ENCODE measurements around the gene CCDC102B.
"Not testable (repeated sequence)": the region's sequence is repeated elsewhere in the genome, so short reads cannot be mapped to it uniquely, and the experiment has no call there.

Gene CCDC102B

DNA sequence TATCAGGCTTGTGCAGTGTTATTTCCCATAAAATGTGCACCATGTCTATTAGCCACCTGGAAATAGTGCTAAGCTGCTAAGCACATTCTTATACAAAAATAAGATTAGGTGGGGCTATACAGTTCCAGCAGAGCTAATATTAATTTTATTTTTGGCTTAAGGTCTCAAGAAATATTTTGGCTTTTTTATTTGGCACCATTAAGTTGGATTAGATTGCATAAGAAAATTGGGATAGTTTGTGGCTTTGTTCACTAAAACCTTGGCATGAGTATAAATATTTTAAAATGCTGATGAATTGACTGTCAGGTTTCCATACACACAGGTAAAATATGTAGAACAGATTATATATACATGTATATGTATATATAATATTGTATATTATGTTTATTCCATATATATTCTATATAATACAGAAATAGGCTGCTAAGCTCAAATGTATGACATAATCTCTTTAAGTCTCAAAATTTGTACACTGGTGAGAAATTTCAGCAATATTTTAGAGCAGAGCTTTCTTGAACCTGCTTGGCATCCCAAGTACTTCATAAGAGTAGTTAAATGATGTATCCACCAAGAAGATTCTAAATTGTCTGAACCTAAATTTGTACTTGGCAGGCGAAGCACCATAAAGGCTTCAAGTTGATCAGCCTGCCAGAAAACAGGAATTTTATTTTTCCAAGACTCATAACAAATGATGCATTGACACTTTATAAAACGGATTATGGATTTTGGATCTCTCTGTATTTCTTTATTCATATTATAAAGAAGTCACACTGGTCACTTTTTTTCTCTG, 32.6 kb downstream of the CCDC102B start:
- DNase-seq = no peak

DNA sequence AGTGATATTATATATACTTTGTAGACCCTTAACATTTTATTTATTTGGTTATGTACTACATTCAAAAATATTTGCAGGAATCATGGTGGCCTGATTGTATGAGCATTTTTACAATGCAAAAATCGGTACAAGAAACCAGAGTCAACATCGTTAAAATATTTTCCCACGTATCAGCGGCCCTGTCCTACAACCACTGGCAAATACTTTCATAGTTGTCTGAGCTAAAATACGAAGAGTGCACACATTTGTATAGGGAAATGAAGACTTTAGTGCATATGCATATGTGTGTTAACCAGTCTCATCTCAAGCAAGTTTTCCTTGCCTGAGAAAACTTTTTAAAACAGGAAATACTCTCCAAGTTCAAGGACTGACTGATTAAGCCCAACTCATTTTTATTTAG, 35.9 kb downstream of the CCDC102B start:
- DNase-seq = no peak

DNA sequence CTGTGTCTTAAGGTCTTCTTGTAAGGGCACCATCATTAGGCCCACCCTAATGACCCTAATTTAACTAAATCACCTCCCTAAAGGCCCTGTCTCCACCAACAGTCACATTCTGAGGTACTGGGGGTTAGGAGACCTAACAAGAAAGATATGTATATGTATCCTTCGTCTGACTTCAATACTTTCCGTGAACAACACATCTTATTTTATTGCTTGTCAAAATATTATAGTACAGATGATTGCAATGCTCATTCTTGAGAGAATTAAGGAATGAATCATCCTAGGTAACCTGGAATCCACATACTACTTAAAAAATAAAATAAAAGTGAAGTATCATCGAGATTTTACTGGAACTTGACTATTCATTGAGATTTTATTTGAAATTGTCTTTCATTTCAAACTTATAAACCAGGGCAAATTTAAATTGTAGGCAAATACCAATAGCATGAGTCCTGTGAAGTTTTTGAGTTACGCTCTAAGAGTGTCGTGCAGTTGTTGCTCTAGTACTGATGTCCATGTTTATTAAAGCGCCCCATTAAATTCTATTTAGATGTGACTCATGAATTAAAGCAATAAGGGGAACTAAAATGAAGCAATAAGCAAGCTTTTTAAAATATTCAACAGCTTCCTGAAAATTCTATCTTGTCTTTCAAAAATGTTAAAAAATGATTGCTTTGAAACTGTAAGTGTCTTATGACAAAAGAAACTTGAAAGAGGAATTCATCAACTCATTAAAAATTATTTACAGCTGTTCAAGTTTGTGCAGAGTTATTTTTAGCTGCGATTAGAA, 40.0 kb downstream of the CCDC102B start:
- DNase-seq = no peak

DNA sequence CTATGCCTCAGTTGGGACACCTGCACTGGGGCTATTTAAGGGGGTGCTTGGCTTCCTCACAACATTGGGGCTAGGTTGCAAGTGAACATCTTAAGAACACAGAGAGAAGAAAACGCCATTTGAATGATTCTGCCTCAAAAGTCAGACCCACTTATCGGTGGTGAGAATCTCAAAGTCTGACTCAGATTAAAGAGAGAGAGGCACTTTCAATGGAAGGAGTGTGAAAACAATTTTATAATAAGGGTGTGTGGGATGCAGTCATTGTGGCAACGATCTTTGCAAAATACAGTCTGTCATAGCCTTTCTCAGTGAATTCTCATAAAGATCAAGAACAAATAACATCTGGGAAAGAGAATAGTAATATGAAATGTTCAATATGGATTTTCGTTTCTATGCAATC, 41.8 kb downstream of the CCDC102B start:
- DNase-seq = no peak

DNA sequence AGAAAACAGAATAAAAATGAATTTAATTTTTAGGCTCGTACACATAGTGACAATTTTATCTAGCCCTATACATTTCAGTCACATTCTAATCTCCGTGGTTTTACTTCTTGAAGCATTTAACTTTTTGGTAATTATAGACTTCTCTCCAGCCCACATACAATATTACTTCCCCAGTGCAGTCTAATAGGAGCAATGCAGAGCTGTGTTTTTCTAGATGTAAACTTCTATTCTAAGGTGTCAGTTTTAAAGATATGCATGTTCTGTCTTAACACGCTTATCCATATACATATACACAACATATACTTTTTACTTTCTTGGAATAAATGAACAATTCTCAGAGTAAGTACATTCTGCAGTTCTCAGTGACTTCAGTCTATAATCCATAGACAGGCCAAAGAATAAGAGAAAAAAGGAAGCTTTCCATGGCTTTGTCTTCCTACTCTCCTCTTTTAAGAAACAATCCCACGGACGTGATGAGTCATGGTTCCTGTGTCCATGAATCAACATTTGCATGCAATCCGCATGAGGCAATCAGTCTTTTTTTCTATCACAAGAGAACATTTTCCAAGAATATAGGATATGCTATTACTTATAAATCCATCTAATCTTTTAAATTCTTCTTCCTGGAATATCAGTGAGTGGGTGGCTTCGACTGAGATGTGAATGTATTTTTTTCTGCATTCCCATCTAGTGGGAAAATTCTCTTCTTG, 42.8 kb downstream of the CCDC102B start:
- DNase-seq = no peak

DNA sequence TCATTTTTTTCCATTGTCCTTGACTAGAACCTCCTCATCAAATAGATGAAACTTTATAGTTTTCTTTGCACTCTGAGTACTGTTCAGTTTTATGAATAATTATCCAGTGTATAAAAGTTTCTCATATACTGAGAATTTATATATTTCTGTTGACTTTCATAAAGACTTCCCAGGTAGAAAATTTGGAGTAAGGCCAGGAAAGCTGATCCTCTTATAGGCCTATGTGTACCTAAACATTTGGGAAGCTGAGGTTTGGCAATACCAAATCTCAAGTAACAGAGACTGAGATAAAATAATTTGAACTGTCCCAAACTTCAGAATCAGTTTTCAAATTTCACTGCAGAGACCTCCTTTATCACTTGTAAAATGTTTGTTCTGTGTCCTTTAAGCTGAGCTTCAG, 43.4 kb downstream of the CCDC102B start:
- DNase-seq = no peak

DNA sequence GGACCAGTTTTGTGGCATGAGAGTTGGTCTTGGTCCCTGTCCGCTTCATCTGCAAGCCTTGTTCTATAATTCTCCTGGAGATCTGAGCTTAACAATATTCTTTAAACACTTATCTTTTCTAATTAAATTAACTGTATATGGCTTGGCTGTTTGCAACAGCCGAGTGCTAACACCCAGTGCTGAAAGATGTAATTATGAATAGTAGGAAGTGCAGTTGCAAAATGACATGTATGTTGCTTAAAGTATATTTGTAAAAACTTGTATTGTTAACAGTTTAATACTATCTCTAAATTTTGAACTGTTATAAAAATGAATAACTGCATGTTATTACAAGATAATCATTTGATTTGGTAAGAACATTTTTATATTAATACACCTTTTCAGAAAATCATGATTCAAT, 45.1 kb downstream of the CCDC102B start:
- DNase-seq = no peak

DNA sequence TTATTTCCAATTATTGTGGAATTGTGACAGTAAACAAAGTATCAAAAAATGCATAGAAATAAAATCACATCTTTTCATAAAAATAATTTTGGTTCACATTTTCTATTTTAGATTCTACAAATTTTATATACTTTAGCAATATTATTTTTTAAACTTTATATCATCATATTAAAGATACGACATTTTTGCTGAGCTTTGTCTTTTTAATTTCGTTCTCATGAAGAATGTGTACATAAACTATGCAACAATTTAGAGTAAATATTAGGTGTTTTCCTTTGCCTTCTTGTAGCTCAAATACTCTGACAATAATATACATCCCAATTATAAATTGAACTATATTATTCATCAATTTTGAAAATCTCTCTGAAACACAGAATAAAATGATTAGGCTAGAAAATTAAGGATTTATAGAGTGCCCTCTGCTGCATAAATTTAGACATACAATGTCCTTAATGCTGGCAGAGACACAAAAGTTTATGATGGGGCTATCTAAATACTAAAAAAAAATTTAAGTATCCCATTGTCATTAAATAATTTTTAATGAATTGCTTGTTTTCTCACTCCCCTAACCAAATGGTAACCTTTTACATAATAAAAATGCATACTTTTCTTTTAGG, 45.7 kb downstream of the CCDC102B start:
- no peak for DNase-seq

DNA sequence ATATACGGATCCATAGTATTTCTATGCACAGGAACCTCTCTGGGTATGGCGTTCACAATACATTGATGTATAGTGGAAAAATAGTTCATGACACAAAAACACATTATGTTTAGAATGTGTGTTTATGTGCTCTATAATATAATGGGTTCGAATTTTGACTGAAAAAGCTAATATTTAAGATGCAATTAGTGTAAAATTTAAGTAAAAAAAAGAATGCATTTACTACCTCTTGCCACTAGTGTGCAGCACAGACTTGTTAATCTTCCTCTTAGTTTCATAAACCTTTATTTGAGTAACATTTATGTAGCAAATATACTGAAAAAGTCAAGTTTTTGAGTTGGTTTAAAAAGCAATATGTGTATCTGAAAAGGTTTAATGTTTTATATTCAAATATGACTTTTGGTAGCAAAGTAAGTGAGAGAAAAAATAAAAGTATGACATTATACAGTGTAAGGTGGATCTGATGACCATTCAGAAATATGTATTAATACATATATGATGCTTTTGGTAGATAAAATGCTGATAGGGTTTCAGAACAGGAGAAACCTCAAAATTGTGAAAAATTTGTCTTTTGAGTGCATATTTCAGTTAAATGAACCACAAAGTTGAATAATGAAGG, 49.4 kb downstream of the CCDC102B start:
- DNase-seq = no peak

DNA sequence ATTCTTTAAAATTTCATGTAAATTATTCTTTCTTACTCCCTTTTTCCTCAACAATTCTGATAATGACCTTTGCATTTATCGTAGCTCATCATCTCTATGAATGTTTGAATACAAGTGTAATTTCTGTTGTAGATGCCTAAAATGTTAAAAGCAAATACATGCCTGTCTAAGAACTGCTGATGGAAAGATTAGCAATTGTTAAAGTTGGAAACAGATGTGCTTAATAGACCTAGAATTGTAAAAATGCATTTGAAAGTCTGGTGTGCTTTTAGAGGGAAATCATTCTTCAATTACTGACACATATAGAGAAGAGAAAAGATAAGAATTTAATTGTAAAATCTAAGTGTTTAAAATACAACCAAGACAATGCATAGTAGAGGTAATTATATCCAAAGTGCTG, 50.4 kb downstream of the CCDC102B start:
- no peak for DNase-seq

DNA sequence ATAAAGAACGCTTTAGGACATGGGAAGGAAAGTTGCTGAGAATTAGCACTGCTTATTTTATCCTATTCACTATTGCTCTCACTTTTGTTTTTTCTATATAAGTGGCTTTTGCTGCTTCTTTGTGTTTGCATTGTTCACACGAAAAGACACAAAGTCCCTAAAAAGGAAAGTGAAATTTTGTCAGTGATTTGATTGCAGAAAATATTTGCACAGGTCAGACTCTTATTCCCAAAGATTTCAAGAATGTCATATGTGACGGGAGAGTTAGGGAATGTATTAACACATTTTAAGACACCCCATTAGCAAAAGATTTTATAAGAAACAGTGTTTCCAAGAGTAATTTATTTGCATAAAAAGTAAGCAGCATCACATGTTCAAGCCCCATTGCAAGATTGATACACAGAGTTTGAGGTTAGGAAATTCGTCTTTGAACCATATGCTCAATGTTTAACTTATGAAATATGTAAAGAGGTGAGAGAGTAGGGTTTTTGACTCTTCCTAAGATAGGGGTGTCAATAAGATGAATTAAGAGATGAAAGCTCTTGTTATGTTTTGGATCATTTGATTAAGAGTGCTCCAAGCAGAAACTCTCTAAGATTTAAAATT, 57.0 kb downstream of the CCDC102B start:
- DNase-seq = no peak

DNA sequence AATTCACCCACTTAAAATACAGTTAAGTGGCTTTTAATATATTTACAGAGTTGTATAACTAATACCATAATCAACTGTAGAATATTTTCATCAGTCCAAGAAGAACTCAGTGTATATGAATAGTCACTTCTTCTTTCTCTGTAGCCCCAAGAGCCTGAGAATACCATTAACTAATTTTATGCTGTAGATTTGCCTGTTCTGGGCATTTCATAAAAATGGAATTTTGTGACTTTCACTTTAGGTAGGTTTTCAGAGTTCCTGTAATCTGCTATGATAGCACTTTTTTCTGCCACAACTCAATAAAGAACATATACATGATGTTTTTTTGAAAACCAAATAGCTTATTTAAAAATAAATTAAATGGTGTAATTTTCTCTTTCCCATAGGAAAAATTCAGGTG, 57.6 kb downstream of the CCDC102B start:
- no peak for DNase-seq

DNA sequence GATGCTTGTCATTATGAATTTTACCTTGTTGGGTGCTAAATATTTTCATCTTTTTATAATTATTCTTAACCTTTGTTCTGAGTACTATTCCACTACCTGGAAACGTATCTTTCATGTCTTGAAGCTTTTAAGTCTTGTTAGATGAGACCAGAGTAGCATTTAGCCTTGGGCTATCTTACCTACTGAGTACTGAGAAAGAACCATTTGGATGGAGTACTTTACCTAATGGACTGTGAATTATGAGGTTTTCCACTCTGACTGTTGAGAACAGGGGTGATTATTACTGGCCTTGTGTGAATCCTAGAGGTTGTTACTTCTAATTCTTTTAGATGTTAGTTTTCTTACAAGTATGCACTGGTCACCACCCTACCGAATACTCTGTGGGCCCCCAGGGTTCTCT, 63.5 kb downstream of the CCDC102B start:
- DNase-seq = no peak

DNA sequence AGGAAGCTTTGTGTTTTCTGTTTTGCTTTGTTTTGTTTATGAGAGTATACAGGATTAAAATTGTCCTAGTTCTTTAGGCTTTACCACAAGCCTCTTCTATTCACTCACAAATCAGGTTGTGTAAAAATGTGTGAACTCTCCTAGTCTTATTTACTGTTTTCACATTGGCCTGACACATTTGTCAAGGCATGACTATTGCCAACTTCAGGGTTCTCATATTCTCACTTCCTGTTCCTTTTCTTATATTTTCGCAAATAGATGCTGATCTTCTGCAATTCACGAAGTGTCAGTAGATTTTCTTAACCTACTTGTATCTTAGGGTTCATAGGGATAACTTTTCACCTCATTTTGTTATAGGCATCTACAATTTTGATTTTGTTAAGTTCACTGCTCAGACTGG, 67.1 kb downstream of the CCDC102B start:
- DNase-seq = no peak

DNA sequence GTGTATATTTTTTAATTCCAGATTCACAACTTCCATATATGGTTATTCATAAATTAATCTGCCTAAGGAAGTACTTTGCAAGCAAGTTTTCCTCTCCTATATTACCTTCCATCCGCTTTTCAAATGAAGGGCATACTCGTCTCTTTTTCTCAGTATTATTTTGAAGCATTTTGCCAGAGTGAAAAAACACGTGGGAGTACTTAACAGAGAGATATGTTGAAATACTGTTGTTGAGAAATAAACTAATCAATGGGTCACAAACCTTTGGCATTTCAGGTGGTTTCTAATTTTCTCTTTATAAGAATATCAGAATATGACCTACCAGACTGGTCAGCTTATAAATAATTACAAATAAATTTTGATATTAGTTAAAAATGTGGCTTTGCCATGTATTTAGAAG, 67.6 kb downstream of the CCDC102B start:
- no peak for DNase-seq

DNA sequence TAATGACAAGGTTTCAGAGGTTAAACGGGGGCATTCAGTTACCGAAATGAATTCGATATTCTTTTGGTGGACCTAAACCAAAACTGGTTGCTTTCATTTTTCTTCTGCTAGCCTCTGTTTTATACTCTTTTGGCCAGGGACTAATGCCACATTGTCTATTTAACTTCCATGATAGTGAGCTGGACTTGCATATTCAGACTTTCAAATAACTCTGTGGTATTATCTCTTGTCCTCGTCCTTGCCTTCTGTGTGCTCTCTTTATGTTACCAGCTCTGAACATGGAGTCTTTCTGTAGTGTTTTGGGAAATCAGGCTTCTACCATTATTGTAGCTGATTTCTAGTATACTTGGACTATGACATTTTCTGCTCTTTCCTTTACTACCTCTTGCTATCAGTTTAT, 75.1 kb downstream of the CCDC102B start:
- DNase-seq = no peak

DNA sequence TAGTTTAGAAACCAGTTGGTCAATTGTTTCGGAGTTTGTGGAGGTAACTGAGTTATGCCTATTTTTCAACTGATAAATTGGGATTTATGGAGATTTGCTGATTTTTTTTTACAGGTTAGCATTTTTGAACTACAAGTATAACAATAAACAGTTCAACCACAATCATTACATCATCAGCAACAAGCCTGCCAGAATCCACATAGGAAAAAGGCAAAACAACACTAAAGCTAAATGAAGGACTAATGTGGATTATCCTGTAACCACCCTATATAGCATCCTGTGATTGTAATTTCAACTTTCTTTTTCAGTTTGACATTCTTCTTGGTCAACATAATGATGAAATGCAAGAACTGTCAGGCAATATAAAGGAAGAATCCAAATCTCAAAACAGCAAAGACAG, 76.5 kb downstream of the CCDC102B start:
- no peak for DNase-seq

DNA sequence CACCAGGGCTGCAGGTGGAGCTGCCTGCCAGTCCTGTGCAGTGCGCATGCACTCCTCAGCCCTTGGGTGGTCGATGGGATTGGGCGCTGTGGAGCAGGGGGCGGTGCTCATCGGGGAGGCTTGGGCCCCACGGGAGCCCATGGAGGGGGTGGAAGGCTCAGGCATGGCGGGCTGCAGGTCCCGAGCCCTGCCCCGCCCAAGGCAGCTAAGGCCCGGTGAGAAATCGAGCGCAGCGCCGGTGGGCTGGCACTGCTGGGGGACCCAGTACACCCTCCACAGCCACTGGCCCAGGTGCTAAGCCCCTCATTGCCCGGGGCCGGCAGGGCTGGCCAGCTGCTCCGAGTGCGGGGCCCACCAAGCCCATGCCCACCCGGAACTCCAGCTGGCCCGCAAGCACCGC, 82.1 kb downstream of the CCDC102B start:
- DNase-seq = not testable (repeated sequence)

DNA sequence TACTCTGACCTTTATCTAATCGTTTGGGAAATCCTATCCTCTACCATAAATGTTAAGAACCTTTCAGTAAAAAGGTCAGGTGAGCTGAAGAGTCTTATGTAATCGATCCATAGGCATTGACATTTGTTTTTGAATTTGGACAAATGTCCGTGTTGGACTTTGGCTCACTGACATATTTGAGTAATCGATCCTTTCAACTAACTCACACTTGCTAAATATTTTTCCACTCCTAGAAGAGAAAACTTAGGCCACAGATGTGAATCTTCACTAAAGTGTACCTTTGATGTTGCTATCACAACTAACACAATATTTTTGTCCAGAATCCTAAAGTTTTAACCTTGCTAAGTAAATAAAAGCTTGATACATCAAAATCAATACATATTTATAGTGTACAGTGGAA, 89.5 kb downstream of the CCDC102B start:
- DNase-seq = no peak

DNA sequence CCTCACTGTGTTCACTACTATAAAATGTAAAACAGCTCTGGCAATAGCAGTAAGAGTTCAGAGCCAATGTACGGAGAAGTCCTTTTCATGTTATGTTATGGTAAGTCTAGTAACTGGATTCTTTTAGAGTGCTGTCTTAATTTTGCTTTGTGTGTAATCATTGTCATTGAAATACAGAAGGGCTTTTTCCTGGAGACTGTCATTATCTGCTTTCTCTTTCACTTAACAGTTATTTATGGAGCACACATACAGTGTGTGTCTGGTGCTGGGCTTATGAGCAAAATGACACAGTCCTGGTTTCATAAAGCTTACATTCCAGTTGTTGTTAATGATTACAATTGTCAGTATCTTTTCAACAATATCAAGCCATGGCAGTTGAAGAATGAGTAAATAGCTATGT, 95.5 kb downstream of the CCDC102B start:
- no peak for DNase-seq

DNA sequence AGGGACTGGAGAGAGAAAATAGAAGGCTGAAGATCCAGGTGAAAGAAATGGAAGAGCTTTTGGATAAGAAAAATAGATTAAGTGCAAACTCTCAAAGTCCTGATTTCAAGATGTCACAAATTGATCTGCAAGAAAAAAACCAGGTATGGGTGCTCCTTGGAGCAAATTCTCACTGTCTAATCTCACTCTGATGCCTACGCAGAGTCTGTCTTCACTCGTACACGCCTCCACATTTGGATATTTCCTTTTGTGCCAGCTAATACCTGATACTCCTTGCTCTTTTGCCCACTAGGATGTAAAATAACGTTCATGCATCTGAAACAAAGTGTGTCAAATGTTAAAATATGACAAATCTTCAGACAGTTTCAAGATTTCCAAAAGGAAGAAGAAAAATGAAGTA, 99.4 kb downstream of the CCDC102B start:
- no peak for DNase-seq

DNA sequence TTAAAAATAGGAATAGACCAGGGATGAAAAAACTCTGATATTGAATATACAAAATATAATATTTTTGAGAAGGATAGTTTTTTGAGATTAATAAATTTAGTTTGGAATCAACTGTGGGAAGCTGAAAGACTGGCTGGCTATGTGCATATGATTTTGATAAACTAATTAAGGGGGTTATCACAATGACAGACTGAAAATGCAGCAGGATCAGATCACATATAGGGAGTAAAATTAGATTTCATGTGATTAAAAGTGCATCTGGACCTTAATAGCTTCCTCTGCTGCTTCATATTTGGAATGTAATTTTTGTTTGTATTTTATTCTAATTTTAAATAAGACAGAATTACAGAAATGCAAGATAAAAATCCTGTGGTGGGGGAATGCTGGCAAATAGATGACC, 111.7 kb downstream of the CCDC102B start:
- DNase-seq = no peak

DNA sequence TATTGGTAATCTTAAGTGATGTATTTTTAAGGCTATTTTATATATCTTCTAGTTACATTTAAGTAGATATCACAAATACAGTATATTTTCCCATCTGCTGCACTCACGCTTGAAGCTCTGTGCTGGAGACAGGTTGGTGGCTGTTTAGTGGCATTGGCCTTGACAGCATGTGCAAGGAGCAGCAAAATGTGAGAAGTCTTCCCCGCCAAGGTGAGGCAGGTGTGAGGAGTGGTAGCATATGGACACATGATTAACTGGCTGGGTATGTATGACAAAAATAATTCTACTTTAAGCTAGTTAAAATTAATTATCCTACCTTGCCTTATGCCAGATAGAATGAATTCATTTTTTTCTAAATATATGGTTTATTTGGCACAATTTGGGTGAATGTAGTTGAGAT, 117.2 kb downstream of the CCDC102B start:
- DNase-seq = no peak

Data from activated CD8-positive, alpha-beta memory T cell treated with anti-CD3 and anti-CD28 coated beads, Interleukin-2, amount 50 U/mL, for 48 hours (primary cell).